Amniotic epithelial cell (primary cell): ENCODE data around the gene TPCN2.

ENCODE experiments used
- DNase-seq: peaks from one replicate; pipeline ENCODE4 v3.0.0-alpha.2; 2010; ENCODE audit warnings: low read depth

TPCN2 gene

GRCh38 chr11:69152733-69153421 lies 104.1 kb downstream of the TPCN2 start:
- no peak for DNase-seq

GRCh38 chr11:69153661-69154060 lies 104.9 kb downstream of the TPCN2 start:
- DNase-seq, result no peak

GRCh38 chr11:69154211-69154913 lies 105.6 kb downstream of the TPCN2 start:
- no peak for DNase-seq

GRCh38 chr11:69154938-69155301 lies 106.2 kb downstream of the TPCN2 start:
- DNase-seq, result no peak

GRCh38 chr11:69155302-69156234 lies 106.8 kb downstream of the TPCN2 start, which contains the start of gene SMIM38:
TSS of gene SMIM38 (plus strand) at chr11:69155935. CDS start at chr11:69157847, 1,912 bp downstream.
- no peak for DNase-seq

GRCh38 chr11:69156235-69156639 lies 107.5 kb downstream of the TPCN2 start:
- DNase-seq, result no peak

GRCh38 chr11:69156673-69157155 lies 108.0 kb downstream of the TPCN2 start:
- DNase-seq, result peak; percentile 65

- no peak for DNase-seq
Measured at GRCh38 chr11:69157156-69157821, 108.6 kb downstream of the TPCN2 start.

- DNase-seq, result no peak
Measured at GRCh38 chr11:69157822-69158231, 109.1 kb downstream of the TPCN2 start.

- no peak for DNase-seq
Measured at GRCh38 chr11:69158301-69159149, 109.8 kb downstream of the TPCN2 start.

GRCh38 chr11:69159150-69159852 lies 110.6 kb downstream of the TPCN2 start:
- no peak for DNase-seq

- no peak for DNase-seq
Measured at GRCh38 chr11:69160296-69161116, 111.8 kb downstream of the TPCN2 start.

GRCh38 chr11:69161117-69161407 lies 112.3 kb downstream of the TPCN2 start:
- DNase-seq, result no peak

GRCh38 chr11:69162505-69162904 lies 113.8 kb downstream of the TPCN2 start:
- DNase-seq, result no peak

- no peak for DNase-seq
Measured at GRCh38 chr11:69163842-69164241, 115.1 kb downstream of the TPCN2 start.

- DNase-seq, result no peak
Measured at GRCh38 chr11:69164824-69165223, 116.1 kb downstream of the TPCN2 start.

- no peak for DNase-seq
Measured at GRCh38 chr11:69165775-69166174, 117.0 kb downstream of the TPCN2 start.

- peak; percentile 73 for DNase-seq
Measured at GRCh38 chr11:69166218-69167115, 117.7 kb downstream of the TPCN2 start.
